ENCODE measurements around the gene SCYGR3. TPM values are rescaled to one million over a fixed set of nuclear protein-coding genes. Genes with fewer than 3 reads are reported as not detected.

Gene SCYGR3
- total RNA-seq, 4 donors from 2014 or later: not detected

GRCh38 chr2:227578642-227579041 is 36.0 kb downstream of the SCYGR3 start:
- no peaks in the 10 kb centered on the region for H3K4me1 ChIP-seq
- peaks cover 0 to 16% (median 0%) of the 10 kb centered on the region in 4 donors for H3K9me3 ChIP-seq
- no peak overlapping the region for H3K27ac ChIP-seq
- TF ChIP-seq CTCF (IDR thresholded peaks at IDR 0.05) (no peak), EP300 (IDR thresholded peaks at IDR 0.05) (no peak), POLR2A (IDR thresholded peaks at IDR 0.05) (no peak)
- no peak overlapping the region for H3K4me3 ChIP-seq
- 42 to 45% methylated on average over 2 of the region's 2 CpGs for WGBS, 2 donors
- H3K36me3 ChIP-seq: no peaks in the 10 kb centered on the region
- no peak for DNase-seq (ENCODE audit: low spot score in 2 of 2)
- no peaks in the 10 kb centered on the region for H3K27me3 ChIP-seq

- DNase-seq (ENCODE audit: low spot score in 2 of 2): no peak
- H3K4me3 ChIP-seq: no peak overlapping the region
- H3K36me3 ChIP-seq: no peaks in the 10 kb centered on the region
- peaks cover 0 to 6% (median 0%) of the 10 kb centered on the region in 4 donors for H3K9me3 ChIP-seq
- no peak for TF ChIP-seq EP300 (IDR thresholded peaks at IDR 0.05)
- H3K27ac ChIP-seq: no peak overlapping the region
- no peaks in the 10 kb centered on the region for H3K27me3 ChIP-seq
- 47 to 54% methylated on average over 2 of the region's 2 CpGs for WGBS, 2 donors
- H3K4me1 ChIP-seq: no peaks in the 10 kb centered on the region
Observed at GRCh38 chr2:227577555-227577954, 37.1 kb downstream of the SCYGR3 start.

GRCh38 chr2:227576812-227577211 is 37.8 kb downstream of the SCYGR3 start:
- H3K4me1 ChIP-seq: no peaks in the 10 kb centered on the region
- no peak overlapping the region for H3K27ac ChIP-seq
- no peaks in the 10 kb centered on the region for H3K27me3 ChIP-seq
- no peaks in the 10 kb centered on the region for H3K9me3 ChIP-seq
- H3K36me3 ChIP-seq: no peaks in the 10 kb centered on the region
- DNase-seq (ENCODE audit: low spot score in 2 of 2): no peak
- H3K4me3 ChIP-seq: no peak overlapping the region
- TF ChIP-seq CTCF (IDR thresholded peaks at IDR 0.05): no peak
- no peak for TF ChIP-seq POLR2A (IDR thresholded peaks at IDR 0.05)
- no peak for TF ChIP-seq EP300 (IDR thresholded peaks at IDR 0.05)
- WGBS, 2 donors: 50 to 53% methylated on average over 2 of the region's 2 CpGs

- H3K4me1 ChIP-seq: no peaks in the 10 kb centered on the region
- H3K27me3 ChIP-seq: no peaks in the 10 kb centered on the region
- no peak for DNase-seq (ENCODE audit: low spot score in 2 of 2)
- no peak for TF ChIP-seq CTCF (IDR thresholded peaks at IDR 0.05)
- no peak for TF ChIP-seq POLR2A (IDR thresholded peaks at IDR 0.05)
- no peaks in the 10 kb centered on the region for H3K9me3 ChIP-seq
- no peak overlapping the region for H3K4me3 ChIP-seq
- no peak overlapping the region for H3K27ac ChIP-seq
- H3K36me3 ChIP-seq: no peaks in the 10 kb centered on the region
Observed at GRCh38 chr2:227576110-227576509, 38.5 kb downstream of the SCYGR3 start.

- no peaks in the 10 kb centered on the region for H3K9me3 ChIP-seq
- TF ChIP-seq CTCF (IDR thresholded peaks at IDR 0.05) (no peak), EP300 (IDR thresholded peaks at IDR 0.05) (no peak), POLR2A (IDR thresholded peaks at IDR 0.05) (no peak)
- no peak overlapping the region for H3K27ac ChIP-seq
- H3K4me3 ChIP-seq: no peak overlapping the region
- no peaks in the 10 kb centered on the region for H3K36me3 ChIP-seq
- no peak for DNase-seq (ENCODE audit: low spot score in 2 of 2)
- no peaks in the 10 kb centered on the region for H3K4me1 ChIP-seq
- WGBS, 2 donors: 33 to 35% methylated on average over 1 of the region's 1 CpG
- H3K27me3 ChIP-seq: no peaks in the 10 kb centered on the region
Observed at GRCh38 chr2:227570615-227571014, 44.0 kb downstream of the SCYGR3 start.

GRCh38 chr2:227568852-227569169 is 45.8 kb downstream of the SCYGR3 start:
- WGBS, 2 donors: 86 to 89% methylated on average over 2 of the region's 2 CpGs
- Histone ChIP-seq H3K9me3 (no peaks in the 10 kb centered on the region), H3K4me1 (no peaks in the 10 kb centered on the region), H3K4me3 (no peak overlapping the region), H3K27me3 (no peaks in the 10 kb centered on the region), H3K36me3 (no peaks in the 10 kb centered on the region), H3K27ac (no peak overlapping the region)
- no peak for DNase-seq (ENCODE audit: low spot score in 2 of 2)
- TF ChIP-seq EP300 (IDR thresholded peaks at IDR 0.05): no peak
- no peak for TF ChIP-seq CTCF (IDR thresholded peaks at IDR 0.05)
- TF ChIP-seq POLR2A (IDR thresholded peaks at IDR 0.05): no peak
